T follicular helper cell (primary cell): ENCODE data around the gene BMPR1A.
A peak's percentile ranks its signal among the peaks of the same experiment; 100 is the strongest.
"Not testable (repeated sequence)": the region's sequence is repeated elsewhere in the genome, so short reads cannot be mapped to it uniquely, and the experiment has no call there.

ENCODE experiments used
- DNase-seq: peaks from one replicate; pipeline ENCODE4 v3.0.0-alpha.2; 2020; ENCODE audit warnings: low read depth

BMPR1A gene

GRCh38 chr10:86969421-86970041 lies 213.1 kb downstream of the BMPR1A start:
- DNase-seq, result no peak

DNA sequence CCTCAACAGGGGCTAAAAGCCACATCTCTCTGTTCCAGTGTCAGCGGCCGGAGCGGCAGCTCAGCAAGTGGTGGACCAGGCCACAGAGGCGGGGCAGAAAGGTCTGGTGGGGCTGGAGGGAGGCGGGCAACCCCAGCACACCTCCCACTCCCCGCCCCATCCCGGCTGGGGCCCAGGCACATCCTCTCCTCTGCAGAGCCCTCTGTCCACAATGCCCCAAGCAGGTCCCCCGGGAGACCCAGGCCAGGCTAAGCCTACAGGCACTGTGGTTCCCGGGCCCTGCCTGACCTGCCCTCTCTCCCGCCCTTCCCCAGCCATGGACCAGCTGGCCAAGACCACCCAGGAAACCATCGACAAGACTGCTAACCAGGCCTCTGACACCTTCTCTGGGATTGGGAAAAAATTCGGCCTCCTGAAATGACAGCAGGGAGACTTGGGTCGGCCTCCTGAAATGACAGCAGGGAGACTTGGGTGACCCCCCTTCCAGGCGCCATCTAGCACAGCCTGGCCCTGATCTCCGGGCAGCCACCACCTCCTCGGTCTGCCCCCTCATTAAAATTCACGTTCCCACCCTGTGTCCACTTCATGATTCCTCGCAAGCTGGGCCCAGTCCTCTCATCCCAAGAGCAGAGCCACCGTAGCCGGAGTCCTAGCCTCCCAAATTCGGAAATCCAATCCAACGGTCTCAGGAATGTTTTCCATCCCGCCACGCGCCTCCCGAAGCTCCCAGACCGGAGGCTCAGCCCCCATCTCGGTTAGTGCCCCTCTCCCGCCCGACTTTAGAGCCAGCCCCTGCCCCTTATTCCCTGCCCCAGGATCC lies 214.0 kb downstream of the BMPR1A start:
- no peak for DNase-seq

GRCh38 chr10:86970982-86971231 lies 214.5 kb downstream of the BMPR1A start:
- DNase-seq, result no peak

DNA sequence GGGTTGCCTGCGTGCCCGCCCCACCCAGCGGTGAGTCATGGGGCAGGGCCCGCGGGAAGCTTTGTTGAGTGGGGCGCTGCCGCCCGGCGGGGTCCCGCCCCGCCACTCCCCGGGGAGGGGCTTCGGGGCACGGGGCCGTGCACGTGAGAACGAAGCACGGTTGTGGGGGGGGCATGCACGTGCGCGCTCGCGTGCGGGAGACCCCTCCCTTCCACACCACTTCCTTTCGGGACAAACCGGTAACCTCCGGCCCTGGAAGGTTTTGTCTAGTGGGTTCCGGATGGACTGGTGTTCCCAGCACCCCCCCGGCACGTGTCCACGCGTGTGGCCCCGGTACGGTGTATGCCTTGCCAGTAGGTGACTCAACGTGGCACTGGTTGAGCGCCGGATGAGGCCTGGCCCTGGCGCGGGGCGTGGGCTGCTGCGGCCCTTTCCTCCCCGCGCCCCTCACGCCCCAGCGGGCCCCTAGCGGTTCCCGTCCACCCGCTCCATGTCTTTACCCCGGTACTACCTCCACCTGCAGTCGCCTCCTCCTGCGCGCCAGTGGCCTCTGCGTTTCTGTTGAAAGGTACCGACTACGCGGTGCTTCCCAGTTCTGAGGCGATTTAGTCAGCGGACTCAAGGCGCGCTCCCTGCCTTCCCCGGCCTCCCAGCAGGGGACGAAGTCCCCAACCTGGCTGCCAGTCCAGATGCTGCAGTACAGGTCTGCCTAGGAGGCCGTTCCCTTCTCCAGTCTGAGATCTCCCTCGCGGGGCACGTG lies 215.0 kb downstream of the BMPR1A start:
- DNase-seq, result peak; percentile 87

- DNase-seq, result no peak
Measured at GRCh38 chr10:86972613-86973380, 216.4 kb downstream of the BMPR1A start.

DNA sequence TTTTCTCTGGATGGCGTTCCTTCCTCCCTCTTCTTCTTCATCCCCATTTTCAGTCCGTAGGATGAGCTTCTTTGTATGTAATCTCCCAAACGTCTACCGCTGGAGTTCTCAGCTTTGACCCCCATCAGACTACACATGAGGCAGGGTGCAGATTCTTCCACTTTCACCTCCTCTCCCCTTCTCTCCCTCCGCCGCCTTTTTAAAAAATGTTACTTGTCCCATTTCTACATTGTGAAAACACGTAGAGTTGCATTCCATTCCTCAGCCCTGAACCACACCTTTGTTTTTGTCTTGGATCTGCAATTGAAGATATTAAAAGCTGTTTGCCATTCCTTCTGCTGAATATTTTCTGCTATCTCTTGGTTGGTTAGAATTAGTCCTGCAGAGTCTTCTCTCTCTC lies 218.1 kb downstream of the BMPR1A start:
- no peak for DNase-seq

- DNase-seq, result no peak
Measured at GRCh38 chr10:86976362-86977056, 220.1 kb downstream of the BMPR1A start.

- not testable (repeated sequence) for DNase-seq
Measured at GRCh38 chr10:86978457-86978856, 222.0 kb downstream of the BMPR1A start.

DNA sequence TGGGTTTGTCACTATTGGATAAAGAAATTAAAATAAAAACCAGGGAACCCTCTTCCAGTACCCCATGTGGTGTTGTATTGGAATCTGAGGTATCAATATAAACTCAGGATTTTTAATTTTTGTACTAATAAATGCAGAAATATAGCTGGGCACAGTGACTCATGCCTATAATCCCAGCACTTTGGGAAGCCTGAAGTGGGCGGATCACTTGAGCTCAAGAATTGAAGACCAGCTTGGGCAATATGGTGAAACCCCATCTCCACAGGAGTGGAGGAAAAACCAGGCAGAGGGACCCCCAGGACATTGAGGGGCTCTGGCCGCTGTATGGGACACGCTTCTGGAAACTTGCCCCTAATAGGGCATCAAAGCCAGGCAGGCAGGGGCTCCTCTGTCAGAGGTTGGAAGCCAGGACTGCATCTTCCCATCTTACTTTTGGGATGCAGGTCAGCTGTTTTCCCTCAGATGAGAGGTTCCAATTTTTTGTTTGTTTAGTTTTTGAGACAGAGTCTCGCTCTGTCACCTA lies 222.9 kb downstream of the BMPR1A start:
- no peak for DNase-seq

DNA sequence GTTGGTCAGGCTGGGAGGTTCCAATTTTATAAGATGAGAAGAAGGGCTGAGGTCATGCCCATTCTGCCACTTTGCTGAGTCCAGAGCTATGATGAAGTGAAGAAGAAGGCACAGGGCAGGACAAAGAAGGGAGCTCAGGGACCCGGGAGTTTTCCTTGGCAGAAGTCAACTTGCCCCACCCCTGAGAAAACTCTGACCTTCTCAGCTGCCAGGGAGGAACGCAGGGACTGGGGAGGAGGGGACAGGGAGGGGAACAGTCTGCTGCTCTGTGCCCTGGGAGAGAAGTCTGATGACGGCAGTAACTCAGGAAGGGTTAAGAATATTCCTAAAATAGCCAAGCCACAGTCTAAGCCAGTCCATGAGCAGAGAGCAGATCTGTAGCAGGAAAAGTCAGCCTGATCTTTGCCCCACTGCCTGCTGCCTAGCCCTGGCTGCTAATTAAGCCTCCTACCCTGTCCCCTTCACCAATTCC lies 223.6 kb downstream of the BMPR1A start:
- DNase-seq, result no peak

GRCh38 chr10:86981020-86981419 lies 224.6 kb downstream of the BMPR1A start:
- DNase-seq, result not testable (repeated sequence)

GRCh38 chr10:86981716-86982115 lies 225.3 kb downstream of the BMPR1A start:
- no peak for DNase-seq
